Measurements from ENCODE around the gene ZNF800.

DNA sequence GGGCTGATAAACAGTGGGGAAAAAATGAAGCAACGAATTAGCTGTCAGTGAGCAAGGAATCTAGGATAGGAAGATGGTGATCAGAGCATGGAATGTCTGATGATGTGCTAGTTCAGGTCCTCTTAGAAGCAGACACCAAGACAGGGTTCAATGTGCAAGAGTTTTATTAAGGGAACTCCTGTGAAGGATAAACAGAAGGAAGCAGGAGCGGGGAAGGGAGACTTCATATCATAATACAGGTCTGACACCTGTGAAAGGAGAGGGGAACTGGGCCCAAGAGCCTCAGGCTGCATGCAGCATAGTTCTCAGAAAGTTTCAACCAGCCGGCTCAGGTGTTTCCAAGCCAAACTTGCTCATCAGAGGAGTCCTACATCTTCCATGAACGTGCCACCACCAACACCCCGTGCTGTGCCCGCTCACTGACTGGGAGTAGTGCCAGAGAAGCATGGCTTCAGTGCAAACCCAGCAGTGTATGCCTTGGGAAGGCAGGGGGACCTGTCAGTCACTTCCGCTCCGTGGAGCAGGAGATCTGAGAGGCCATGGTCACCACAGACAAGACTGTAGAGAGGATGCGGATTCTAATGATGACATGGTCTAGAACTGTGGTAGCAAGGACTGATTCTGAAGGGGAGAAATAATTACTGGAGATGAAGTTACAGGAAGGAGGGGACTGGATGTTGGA lies 45.8 kb downstream of the ZNF800 start:
- TF ChIP-seq RFX5 (IDR thresholded peaks at IDR 0.05; ENCODE audit: low read length) (no peak), GATA2 (CRISPR knock-in tag; IDR thresholded peaks at IDR 0.05) (no peak), RXRA (IDR thresholded peaks at IDR 0.05; ENCODE audit: borderline replicate concordance, low read depth) (no peak), RAD21 (IDR thresholded peaks at IDR 0.05; ENCODE audit: low read length) (no peak), EZH2phosphoT487 (IDR thresholded peaks at IDR 0.05; ENCODE audit: borderline replicate concordance, low read depth) (no peak), RCOR1 (IDR thresholded peaks at IDR 0.05; ENCODE audit: low read length) (no peak), TEAD4 (IDR thresholded peaks at IDR 0.05; ENCODE audit: borderline replicate concordance, insufficient read depth) (no peak), FOSL2 (IDR thresholded peaks at IDR 0.05; ENCODE audit: borderline replicate concordance, low read depth) (no peak), TCF12 (IDR thresholded peaks at IDR 0.05) (no peak), POLR2AphosphoS5 (IDR thresholded peaks at IDR 0.05; ENCODE audit: low read depth, low read length) (no peak), SMC3 (IDR thresholded peaks at IDR 0.05; ENCODE audit: low read depth, low read length) (no peak), ELF1 (IDR thresholded peaks at IDR 0.05) (no peak)
- TF ChIP-seq, protein P1, sequence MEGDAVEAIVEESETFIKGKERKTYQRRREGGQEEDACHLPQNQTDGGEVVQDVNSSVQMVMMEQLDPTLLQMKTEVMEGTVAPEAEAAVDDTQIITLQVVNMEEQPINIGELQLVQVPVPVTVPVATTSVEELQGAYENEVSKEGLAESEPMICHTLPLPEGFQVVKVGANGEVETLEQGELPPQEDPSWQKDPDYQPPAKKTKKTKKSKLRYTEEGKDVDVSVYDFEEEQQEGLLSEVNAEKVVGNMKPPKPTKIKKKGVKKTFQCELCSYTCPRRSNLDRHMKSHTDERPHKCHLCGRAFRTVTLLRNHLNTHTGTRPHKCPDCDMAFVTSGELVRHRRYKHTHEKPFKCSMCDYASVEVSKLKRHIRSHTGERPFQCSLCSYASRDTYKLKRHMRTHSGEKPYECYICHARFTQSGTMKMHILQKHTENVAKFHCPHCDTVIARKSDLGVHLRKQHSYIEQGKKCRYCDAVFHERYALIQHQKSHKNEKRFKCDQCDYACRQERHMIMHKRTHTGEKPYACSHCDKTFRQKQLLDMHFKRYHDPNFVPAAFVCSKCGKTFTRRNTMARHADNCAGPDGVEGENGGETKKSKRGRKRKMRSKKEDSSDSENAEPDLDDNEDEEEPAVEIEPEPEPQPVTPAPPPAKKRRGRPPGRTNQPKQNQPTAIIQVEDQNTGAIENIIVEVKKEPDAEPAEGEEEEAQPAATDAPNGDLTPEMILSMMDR (IDR thresholded peaks at IDR 0.05): no peak
- TF ChIP-seq, protein P2, sequence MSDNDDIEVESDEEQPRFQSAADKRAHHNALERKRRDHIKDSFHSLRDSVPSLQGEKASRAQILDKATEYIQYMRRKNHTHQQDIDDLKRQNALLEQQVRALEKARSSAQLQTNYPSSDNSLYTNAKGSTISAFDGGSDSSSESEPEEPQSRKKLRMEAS (IDR thresholded peaks at IDR 0.05; ENCODE audit: low read depth): no peak
